SU-DHL-6 (cell line): Measurements from ENCODE around the gene NTRK3.

Experiments
- CTCF ChIP-seq: fragments of 200-600 bp; sonication (generic); IDR thresholded peaks from one replicate; pipeline ENCODE4 v1.5.1; 2017; ENCODE audit warnings: antibody characterized with exemption, mild to moderate bottlenecking, low read length, moderate library complexity; ENCODE audit not compliant: insufficient read depth, poor library complexity, severe bottlenecking
- EZH2phosphoT487 ChIP-seq: fragments of 200-600 bp; sonication (generic), shearing (Covaris generic); conservative IDR thresholded peaks from 2 replicates; pipeline ENCODE4 v1.6.1; 2018; ENCODE audit warnings: mild to moderate bottlenecking, antibody characterized with exemption, low read length, moderate library complexity, mixed read lengths

- TF ChIP-seq CTCF, result no peak
- no peak for TF ChIP-seq EZH2phosphoT487
Measured at GRCh38 chr15:88258093-88258641, 1.6 kb upstream of the NTRK3 start.
